Superior temporal gyrus (tissue), 1 donor: ENCODE measurements around the gene LRRC25.

Experiments
- DNase-seq: peaks from one replicate; pipeline ENCODE4 v3.0.0-alpha.2; 2016; ENCODE audit errors: extremely low spot score

The LRRC25 gene

DNA sequence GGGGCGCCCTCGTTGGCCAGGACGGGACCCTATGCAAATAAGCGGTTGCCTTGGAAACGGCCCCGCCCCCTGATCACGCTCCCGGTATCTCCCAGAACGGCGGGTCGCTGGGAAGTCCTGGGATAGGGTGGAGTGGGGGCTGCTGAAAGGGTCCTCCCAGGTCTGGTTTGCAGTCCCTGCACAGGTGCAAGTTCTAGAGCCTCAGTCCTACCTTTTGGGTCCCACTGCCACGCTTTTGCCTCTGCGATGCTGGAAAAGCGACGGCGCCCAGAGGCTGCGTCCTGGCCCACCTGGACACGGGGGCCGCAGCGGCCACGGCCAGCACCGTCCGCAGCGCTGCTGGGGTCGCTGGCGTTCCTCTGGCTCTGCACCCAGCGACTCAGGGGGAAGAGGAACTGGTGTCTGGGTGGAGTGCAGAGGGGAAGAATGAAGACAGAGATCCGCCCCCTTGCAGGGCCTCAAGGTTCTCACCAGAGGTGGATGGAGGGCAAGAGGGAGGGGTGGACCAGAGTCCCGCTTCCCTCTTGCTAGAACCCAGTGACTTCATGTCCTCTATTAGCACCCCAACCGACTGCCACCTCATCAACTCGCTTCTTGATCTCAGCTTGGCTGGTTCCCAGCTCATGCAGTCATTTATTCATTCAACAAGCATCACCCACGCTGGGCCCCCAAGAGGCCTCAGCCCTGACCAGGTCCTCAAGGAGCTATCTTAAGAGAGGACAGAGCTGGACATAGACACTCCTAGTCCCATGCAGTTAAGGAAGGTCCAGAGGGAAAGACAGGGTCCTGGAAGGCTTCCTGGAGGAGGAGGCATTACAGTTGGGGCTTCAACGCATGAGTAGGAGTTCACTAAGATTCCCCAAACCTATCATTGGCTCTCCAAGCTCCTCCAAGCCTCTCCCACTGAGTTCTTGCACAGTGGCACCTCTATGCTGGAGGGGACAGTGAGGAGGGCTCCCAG is at the start of gene LRRC25:
LRRC25 (minus strand) TSS at position 381 of the 961 bp plus-strand sequence. CDS start 659 bp downstream, outside the sequence.
- no peak for DNase-seq

- DNase-seq: no peak
Measured at GRCh38 chr19:18446811-18447359, 49.5 kb upstream of the LRRC25 start.

GRCh38 chr19:18446145-18446810 is 48.9 kb upstream of the LRRC25 start:
- DNase-seq: no peak

DNA sequence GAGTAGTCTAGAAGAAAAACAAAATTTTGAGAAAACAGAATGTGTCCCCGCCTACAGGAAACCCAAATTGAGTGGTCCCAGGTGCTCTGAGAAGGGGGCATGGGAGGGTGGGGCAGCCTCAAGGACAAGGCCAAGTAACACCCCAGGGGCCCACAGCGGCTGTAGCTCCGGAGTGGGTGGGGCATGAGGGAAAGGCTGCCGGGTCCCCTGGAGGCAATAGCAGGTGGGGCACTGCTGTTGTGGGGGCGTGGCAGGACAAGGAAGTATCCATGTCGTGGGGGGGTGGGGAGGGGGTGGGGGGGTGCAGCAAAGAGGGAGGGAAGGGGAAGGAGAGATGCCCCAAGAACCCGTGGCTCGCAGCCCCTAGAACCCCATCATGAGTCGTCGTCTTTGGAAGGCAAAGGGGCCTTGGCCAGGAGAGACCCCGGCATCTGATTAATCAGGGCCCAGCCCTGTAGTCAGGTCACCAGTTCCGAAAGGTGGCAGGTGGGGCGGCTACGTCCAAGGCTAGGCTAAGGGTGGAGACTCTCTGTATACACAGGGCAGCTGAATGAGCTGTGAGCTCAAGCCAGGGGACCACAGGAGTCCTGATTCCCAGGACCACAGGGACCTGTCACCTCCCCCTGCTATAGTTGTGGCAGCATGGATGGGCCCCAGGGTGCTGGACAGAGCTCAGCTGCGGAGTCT is 48.0 kb upstream of the LRRC25 start:
- no peak for DNase-seq

GRCh38 chr19:18444513-18444912 is 47.1 kb upstream of the LRRC25 start:
- DNase-seq: no peak

GRCh38 chr19:18443831-18444230 is 46.4 kb upstream of the LRRC25 start:
- DNase-seq: no peak

- no peak for DNase-seq
Measured at GRCh38 chr19:18443406-18443805, 46.0 kb upstream of the LRRC25 start.

DNA sequence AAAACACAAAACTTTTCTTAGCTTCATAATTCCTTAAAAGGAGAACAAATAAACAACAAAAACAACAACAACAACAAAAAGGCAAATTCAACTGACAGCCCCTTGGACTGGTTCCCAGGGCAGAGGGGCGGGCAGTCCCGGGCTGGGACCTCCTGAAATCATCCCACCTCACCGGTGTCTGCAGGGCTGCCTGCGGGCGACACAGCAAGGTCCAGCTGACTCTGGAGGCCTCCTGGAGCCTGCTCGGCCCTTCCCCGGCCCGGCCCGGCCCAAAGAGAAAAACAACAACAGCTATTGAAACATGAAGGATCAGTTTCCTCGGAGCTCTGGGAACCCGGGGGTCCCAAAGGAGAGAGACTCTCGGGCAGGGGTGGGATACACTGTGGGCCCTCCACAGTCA is 45.5 kb upstream of the LRRC25 start:
- DNase-seq: no peak

GRCh38 chr19:18441804-18442788 is 44.7 kb upstream of the LRRC25 start:
- no peak for DNase-seq

DNA sequence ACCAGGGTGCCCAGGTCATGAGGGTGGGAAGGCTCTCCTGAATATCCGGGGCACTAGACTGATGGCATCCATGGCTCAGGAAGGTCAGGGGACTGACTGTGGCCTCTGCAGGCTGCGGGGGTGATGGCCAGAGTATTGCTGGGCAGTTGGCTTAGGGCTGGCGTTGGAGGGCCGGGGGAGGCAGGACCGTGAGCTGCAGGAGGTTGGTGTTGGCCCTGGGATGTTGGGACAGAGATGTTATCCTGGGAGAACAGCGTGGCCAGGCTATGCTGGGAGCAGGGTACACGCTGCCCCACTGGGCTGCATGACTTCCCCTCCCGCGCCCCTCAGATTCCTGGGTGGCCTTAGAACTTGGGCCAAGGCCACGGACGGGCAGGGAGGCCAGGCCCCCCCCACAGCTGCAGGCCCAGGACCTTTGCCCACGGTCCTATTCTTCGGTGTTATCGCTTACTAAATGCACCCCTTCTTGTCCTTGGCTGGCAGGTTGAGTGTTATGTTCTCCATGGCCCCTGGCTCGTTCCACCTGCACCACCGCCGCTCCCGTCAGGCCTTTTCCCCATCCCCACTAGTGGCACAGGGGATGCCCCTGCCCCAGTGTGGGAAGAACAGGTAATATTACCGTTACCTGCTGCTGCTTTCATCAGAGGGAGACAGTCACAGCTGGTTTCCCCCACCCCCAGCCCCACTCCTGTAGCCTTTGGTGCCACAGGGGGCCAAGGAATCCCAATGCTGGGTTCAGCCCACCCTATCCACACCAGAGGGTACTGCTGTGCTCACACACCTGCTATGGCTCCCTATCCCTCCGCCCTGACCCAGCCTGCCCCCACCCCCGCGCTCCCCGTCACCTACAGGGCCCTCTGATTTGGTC is 43.7 kb upstream of the LRRC25 start:
- no peak for DNase-seq

- DNase-seq: no peak
Measured at GRCh38 chr19:18440415-18440877, 43.0 kb upstream of the LRRC25 start.

DNA sequence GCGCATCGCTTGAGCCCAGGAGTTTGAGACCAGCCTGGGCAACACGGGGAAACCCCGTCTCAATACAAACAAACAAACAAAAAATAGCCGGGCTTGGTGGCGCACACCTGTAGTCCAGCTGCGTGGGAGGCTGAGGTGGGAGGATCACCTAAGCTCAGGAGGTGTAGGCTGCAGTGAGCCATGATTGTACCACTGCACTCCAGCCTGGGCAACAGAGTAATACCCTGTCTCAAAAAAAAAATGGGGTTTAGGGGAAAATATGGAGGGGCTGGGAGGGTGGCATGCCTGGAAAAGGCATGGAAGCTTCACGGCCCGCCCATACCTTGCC is 42.5 kb upstream of the LRRC25 start:
- no peak for DNase-seq

- DNase-seq: no peak
Measured at GRCh38 chr19:18439025-18439909, 41.8 kb upstream of the LRRC25 start.

DNA sequence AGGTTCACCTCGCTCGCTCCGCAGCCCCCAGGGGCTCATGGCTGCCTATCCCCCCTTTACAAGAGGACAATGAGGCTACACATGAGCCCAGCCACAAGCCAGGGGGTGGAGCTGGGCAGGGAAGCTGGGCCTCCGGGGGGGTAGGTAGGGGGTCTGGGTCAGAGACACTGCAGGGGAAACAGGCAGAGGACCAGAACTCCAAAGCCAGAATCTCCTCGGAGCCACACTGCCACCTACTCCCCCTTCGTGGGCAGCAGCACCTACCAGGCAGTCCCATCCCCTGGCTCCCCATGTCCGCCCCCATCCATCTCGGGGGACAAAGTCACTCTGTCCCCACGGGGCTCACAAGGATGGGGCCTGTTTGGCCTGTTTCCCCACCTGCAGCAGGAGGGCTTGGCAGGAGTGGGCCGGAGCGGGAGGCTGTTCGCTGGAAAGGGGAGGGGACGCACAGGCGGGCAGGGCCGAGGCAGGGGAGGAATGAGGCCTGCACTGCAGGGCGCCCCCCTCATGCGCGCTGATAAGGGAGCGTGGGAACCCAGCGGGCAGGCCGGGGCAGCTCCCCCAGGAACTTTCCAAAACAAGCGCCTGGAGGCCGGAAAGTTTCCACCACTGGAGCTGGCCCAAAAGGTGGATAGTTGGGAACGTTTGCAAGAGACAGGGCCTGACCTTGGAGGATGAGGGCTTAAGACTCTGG is 41.1 kb upstream of the LRRC25 start:
- no peak for DNase-seq

DNA sequence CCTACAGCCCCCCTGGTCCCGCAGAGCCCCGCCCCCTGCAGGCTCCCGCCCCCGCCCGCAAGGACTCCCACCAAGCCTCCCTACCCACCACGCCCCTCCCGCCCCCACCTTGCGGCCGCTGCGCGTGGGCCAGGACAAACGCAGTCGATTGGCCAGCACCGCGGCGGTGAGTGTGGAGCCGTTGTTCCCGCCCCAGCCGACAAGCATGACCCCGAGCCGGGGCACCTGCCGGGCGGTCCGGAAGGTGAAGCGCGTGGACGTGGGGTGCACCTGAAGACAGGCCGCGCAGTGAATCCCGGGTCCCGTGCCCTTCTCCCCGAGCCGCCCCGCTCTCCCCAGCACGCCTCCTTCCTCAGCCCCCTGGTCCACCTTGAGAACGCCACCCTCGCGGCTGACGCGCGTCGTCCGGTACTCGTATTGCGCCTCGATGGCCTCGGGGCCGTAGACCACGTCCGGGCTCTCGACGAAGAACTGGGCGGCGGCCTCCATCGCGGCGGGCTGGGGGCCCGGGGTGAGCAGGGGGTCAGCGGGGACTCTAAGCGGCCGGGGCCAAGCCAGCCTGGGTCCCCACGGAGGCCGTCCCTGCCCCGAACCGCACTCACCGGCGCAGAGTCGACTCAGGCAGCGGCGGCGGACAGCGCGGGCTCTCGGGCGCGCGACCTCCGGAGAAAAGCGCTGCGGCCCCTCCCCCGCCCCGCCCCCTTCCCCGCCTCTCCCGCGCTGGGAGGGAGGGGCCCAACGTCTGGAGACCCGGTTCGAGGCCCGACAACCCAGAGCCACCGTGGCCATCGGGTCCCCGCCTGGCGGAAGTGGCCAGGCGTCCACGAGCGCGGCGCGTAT is 40.3 kb upstream of the LRRC25 start, which contains the start of gene ISYNA1:
ISYNA1 (minus strand) TSS at position 643 of the 840 bp plus-strand sequence; CDS start at position 489, 154 bp downstream.
- no peak for DNase-seq

DNA sequence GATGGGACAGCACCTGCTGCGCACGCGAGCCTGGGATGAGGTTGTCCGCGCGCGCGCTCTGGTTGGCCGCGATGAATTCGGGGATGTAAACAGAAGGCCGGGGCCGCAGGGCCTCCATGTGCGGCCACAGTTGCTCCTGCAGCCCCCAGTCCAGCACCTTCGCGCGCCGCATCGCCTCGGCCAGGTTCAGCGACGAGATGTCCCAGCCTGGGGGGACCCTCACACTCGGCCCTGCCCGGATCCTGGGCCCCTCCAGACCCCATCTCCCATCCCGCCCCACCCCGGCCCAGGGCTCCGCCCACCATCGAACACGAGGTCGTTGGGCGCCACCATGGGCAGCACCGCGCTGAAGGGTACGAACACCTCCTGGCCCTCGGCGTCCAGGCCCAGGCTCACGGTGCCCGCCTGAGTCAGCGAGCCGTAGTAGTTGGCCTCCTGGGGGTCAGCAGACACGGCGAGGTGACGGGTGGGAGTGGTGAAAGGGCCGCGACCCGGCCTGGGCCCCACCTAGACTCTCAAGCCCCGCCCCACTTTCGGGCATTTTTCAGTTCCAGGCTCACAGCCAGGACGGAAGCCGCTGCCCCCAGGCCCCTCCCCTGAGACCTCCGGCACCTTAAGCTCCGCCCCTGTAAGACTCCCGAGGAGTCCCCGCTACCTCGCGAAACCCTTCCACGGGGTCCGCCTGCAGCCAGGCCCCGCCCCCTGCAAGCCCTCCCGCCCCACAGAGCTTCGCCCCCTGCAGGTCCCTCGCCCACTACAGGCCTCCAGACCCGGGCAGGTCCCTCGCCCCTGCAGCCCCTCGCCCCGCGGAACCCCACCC is 39.5 kb upstream of the LRRC25 start:
- no peak for DNase-seq
